ENCODE results near the gene HLTF.

DNA sequence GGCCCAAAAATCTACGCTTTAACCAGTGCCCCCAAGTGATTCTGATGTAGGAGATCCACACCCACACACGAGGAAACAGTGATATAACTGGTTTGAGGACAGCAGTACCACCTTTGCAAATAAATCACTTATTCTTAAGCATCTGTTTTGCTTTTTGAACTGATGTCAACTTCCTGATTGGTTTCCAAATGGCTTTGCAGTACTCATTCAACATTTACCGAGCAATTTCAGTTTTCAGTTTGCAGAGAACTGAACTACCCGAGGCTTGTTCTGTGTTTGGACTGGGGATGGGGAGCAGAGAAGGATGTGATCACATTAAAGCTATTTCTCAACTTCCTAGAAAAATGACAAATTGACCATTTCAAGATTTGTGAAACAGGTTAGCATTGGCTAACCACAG, 96.1 kb downstream of the HLTF start:
- TF ChIP-seq, protein P1, sequence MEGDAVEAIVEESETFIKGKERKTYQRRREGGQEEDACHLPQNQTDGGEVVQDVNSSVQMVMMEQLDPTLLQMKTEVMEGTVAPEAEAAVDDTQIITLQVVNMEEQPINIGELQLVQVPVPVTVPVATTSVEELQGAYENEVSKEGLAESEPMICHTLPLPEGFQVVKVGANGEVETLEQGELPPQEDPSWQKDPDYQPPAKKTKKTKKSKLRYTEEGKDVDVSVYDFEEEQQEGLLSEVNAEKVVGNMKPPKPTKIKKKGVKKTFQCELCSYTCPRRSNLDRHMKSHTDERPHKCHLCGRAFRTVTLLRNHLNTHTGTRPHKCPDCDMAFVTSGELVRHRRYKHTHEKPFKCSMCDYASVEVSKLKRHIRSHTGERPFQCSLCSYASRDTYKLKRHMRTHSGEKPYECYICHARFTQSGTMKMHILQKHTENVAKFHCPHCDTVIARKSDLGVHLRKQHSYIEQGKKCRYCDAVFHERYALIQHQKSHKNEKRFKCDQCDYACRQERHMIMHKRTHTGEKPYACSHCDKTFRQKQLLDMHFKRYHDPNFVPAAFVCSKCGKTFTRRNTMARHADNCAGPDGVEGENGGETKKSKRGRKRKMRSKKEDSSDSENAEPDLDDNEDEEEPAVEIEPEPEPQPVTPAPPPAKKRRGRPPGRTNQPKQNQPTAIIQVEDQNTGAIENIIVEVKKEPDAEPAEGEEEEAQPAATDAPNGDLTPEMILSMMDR (IDR thresholded peaks at IDR 0.05), result no peak
- no peak for TF ChIP-seq POLR2A (IDR thresholded peaks at IDR 0.05)
